WTC11 (cell line): ENCODE results near the gene GAPDHS.

ENCODE experiments used
- ATF3 ChIP-seq: sonication (generic); formaldehyde crosslinking; conservative IDR thresholded peaks from 2 replicates; pipeline ENCODE4 v1.8.1; 2022; ENCODE audit warnings: mild to moderate bottlenecking, missing genetic modification reagents
- CBFB ChIP-seq: sonication (generic); formaldehyde crosslinking; IDR thresholded peaks from 2 replicates; pipeline ENCODE4 v1.8.1; 2022; ENCODE audit warnings: mild to moderate bottlenecking, low read depth, missing genetic modification reagents
- E2F1 ChIP-seq: sonication (generic); formaldehyde crosslinking; IDR thresholded peaks from 2 replicates; pipeline ENCODE4 v1.8.0; 2022; ENCODE audit warnings: mild to moderate bottlenecking, missing genetic modification reagents
- MLX ChIP-seq: sonication (generic); formaldehyde crosslinking; IDR thresholded peaks from 2 replicates; pipeline ENCODE4 v1.8.1; 2023; ENCODE audit warnings: mild to moderate bottlenecking, missing genetic modification reagents, moderate library complexity
- TCF7 ChIP-seq: sonication (generic); formaldehyde crosslinking; IDR thresholded peaks from 2 replicates; pipeline ENCODE4 v1.8.0; 2022; ENCODE audit warnings: mild to moderate bottlenecking, low read depth, missing genetic modification reagents, moderate library complexity
- TEAD4 ChIP-seq: sonication (generic); formaldehyde crosslinking; IDR thresholded peaks from 2 replicates; pipeline ENCODE4 v1.8.0; 2022; ENCODE audit warnings: mild to moderate bottlenecking, missing genetic modification reagents
- USF2 ChIP-seq: sonication (generic); formaldehyde crosslinking; IDR thresholded peaks from 2 replicates; pipeline ENCODE4 v1.8.1; 2023; ENCODE audit warnings: mild to moderate bottlenecking, missing genetic modification reagents, moderate library complexity
- TF ChIP-seq, protein P1 (sequence below): sonication (generic); formaldehyde crosslinking; IDR thresholded peaks from 2 replicates; pipeline ENCODE4 v1.8.1; 2022; ENCODE audit warnings: low read depth, mild to moderate bottlenecking, moderate library complexity, missing genetic modification reagents, borderline replicate concordance
- TF ChIP-seq, protein P2 (sequence below): sonication (generic); formaldehyde crosslinking; IDR thresholded peaks from 2 replicates; pipeline ENCODE4 v1.8.1; 2022; ENCODE audit warnings: missing genetic modification reagents, borderline replicate concordance
- TF ChIP-seq, protein P3 (sequence below): sonication (generic); formaldehyde crosslinking; IDR thresholded peaks from 2 replicates; pipeline ENCODE4 v1.8.1; 2023; ENCODE audit warnings: mild to moderate bottlenecking, moderate library complexity, missing genetic modification reagents
- TF ChIP-seq, protein P4 (sequence below): fragments of 200-600 bp; IDR thresholded peaks from 2 replicates; pipeline ENCODE4 v1.8.0; 2022; ENCODE audit warnings: antibody characterized with exemption
- TF ChIP-seq, protein P5 (sequence below): sonication (generic); formaldehyde crosslinking; IDR thresholded peaks from 2 replicates; pipeline ENCODE4 v1.8.0; 2022; ENCODE audit warnings: mild to moderate bottlenecking, missing genetic modification reagents

DNA sequence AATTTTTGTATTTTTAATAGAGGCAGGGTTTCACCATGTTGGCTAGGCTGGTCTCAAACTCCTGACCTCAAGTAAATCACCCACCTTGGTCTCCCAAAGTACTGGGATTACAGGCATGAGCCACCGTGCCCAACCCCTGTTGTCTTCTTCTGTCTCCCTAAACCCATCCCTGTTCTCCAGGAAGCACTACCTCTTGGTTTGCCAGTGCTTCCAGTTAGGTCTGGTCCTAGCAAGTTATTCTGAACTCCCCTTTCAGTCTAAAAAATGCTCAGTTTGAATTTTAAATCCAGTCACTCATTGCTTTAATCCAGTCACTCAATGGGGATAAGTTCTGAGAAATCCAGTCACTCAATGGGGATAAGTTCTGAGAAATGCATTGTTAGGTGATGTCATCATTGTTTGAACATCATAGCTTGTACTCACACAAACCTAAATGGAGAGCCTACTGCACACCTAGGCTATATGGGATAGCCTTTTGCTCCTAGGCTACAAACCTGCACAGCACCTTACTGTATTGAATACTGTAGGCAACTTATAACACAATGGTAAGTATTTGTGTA lies 38.2 kb downstream of the GAPDHS start:
- TF ChIP-seq, protein P1, sequence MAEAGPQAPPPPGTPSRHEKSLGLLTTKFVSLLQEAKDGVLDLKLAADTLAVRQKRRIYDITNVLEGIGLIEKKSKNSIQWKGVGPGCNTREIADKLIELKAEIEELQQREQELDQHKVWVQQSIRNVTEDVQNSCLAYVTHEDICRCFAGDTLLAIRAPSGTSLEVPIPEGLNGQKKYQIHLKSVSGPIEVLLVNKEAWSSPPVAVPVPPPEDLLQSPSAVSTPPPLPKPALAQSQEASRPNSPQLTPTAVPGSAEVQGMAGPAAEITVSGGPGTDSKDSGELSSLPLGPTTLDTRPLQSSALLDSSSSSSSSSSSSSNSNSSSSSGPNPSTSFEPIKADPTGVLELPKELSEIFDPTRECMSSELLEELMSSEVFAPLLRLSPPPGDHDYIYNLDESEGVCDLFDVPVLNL (CRISPR knock-in tag), result no peak
- TF ChIP-seq, protein P2, sequence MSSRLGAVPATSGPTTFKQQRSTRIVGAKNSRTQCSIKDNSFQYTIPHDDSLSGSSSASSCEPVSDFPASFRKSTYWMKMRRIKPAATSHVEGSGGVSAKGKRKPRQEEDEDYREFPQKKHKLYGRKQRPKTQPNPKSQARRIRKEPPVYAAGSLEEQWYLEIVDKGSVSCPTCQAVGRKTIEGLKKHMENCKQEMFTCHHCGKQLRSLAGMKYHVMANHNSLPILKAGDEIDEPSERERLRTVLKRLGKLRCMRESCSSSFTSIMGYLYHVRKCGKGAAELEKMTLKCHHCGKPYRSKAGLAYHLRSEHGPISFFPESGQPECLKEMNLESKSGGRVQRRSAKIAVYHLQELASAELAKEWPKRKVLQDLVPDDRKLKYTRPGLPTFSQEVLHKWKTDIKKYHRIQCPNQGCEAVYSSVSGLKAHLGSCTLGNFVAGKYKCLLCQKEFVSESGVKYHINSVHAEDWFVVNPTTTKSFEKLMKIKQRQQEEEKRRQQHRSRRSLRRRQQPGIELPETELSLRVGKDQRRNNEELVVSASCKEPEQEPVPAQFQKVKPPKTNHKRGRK (CRISPR knock-in tag), result no peak
- TF ChIP-seq TEAD4 (CRISPR knock-in tag) (no peak), USF2 (CRISPR knock-in tag) (no peak), CBFB (CRISPR knock-in tag) (no peak), MLX (CRISPR knock-in tag) (no peak), ATF3 (CRISPR knock-in tag) (no peak), TCF7 (CRISPR knock-in tag) (no peak), E2F1 (CRISPR knock-in tag) (no peak)
- TF ChIP-seq, protein P3, sequence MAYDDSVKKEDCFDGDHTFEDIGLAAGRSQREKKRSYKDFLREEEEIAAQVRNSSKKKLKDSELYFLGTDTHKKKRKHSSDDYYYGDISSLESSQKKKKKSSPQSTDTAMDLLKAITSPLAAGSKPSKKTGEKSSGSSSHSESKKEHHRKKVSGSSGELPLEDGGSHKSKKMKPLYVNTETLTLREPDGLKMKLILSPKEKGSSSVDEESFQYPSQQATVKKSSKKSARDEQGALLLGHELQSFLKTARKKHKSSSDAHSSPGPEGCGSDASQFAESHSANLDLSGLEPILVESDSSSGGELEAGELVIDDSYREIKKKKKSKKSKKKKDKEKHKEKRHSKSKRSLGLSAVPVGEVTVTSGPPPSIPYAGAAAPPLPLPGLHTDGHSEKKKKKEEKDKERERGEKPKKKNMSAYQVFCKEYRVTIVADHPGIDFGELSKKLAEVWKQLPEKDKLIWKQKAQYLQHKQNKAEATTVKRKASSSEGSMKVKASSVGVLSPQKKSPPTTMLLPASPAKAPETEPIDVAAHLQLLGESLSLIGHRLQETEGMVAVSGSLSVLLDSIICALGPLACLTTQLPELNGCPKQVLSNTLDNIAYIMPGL (CRISPR knock-in tag), result no peak
- TF ChIP-seq, protein P4, sequence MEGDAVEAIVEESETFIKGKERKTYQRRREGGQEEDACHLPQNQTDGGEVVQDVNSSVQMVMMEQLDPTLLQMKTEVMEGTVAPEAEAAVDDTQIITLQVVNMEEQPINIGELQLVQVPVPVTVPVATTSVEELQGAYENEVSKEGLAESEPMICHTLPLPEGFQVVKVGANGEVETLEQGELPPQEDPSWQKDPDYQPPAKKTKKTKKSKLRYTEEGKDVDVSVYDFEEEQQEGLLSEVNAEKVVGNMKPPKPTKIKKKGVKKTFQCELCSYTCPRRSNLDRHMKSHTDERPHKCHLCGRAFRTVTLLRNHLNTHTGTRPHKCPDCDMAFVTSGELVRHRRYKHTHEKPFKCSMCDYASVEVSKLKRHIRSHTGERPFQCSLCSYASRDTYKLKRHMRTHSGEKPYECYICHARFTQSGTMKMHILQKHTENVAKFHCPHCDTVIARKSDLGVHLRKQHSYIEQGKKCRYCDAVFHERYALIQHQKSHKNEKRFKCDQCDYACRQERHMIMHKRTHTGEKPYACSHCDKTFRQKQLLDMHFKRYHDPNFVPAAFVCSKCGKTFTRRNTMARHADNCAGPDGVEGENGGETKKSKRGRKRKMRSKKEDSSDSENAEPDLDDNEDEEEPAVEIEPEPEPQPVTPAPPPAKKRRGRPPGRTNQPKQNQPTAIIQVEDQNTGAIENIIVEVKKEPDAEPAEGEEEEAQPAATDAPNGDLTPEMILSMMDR, result no peak
- TF ChIP-seq, protein P5, sequence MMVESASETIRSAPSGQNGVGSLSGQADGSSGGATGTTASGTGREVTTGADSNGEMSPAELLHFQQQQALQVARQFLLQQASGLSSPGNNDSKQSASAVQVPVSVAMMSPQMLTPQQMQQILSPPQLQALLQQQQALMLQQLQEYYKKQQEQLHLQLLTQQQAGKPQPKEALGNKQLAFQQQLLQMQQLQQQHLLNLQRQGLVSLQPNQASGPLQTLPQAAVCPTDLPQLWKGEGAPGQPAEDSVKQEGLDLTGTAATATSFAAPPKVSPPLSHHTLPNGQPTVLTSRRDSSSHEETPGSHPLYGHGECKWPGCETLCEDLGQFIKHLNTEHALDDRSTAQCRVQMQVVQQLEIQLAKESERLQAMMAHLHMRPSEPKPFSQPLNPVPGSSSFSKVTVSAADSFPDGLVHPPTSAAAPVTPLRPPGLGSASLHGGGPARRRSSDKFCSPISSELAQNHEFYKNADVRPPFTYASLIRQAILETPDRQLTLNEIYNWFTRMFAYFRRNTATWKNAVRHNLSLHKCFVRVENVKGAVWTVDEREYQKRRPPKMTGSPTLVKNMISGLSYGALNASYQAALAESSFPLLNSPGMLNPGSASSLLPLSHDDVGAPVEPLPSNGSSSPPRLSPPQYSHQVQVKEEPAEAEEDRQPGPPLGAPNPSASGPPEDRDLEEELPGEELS, result no peak
